Lower lobe of right lung (tissue), 2 donors: ENCODE results near the gene BPIFB2. TPM values are rescaled to one million over a fixed set of nuclear protein-coding genes. Genes with fewer than 3 reads are reported as not detected.
A peak's percentile ranks its signal among the peaks of the same experiment; 100 is the strongest.

Source experiments
- ATAC-seq, 2 donors: fragments of 200-7000 bp; cut with Tn5 transposase; one replicate each; pipeline ENCODE4 v1.9.1; 2020 to 2022; ENCODE audit warnings: mild to moderate bottlenecking in 2 of 2, moderate library complexity in 2 of 2
- DNase-seq: peaks from one replicate; pipeline ENCODE4 v3.0.0-alpha.2; 2020
- H3K27ac ChIP-seq: fragments of 200-600 bp; one replicate; pipeline ENCODE4 v1.8.0; 2022
- H3K27me3 ChIP-seq: fragments of 200-600 bp; one replicate; pipeline ENCODE4 v1.8.0; 2022; ENCODE audit warnings: low read depth
- H3K36me3 ChIP-seq: fragments of 200-600 bp; one replicate; pipeline ENCODE4 v1.8.0; 2022; ENCODE audit warnings: mild to moderate bottlenecking
- H3K4me1 ChIP-seq: fragments of 200-600 bp; one replicate; pipeline ENCODE4 v1.8.0; 2022
- H3K4me3 ChIP-seq: fragments of 200-600 bp; one replicate; pipeline ENCODE4 v1.8.0; 2022; ENCODE audit warnings: mild to moderate bottlenecking
- H3K9me3 ChIP-seq: fragments of 200-600 bp; one replicate; pipeline ENCODE4 v1.8.0; 2022
- CTCF ChIP-seq: fragments of 200-600 bp; IDR thresholded peaks from one replicate; pipeline ENCODE4 v1.8.0; 2022; ENCODE audit warnings: antibody characterized with exemption, mild to moderate bottlenecking
- intact Hi-C: fragments of 100-400 bp; cut with DNase I; formaldehyde crosslinking; loops from one replicate; pipeline ENCODE4 v1.11.0; 2022
- long read RNA-seq: library from polyadenylated mRNA; unstranded; transcript quantifications from one replicate; pipeline ENCODE4 v2.0.0, GENCODE V29; 2021
- total RNA-seq: library from RNA; stranded (reverse); fragmentation: NEBNext Ultra II Directional; extraction: Animal tissue kit (Norgen Biotek cat#: 25700); gene quantifications from one replicate; pipeline ENCODE4 v1.2.1, GENCODE V29; 2021
- donor health status: DM: no; HTN: yes; CAD: no; lungs with severe emphysema.

BPIFB2 gene
- 0.21 TPM for total RNA-seq
- long read RNA-seq, partial matches to known transcripts: 0 of 1 reads
- long read RNA-seq, other reads (novel, unspliced or antisense): 1 of 1 reads

GRCh38 chr20:33007376-33008335 lies at the start of gene BPIFB2:
TSS of gene BPIFB2 (plus strand) at chr20:33007704. CDS start at chr20:33008575, 871 bp downstream.
- Histone ChIP-seq H3K27me3 (no peaks in the 10 kb centered on the region), H3K36me3 (no peaks in the 10 kb centered on the region), H3K9me3 (peaks cover 5% of the 10 kb centered on the region), H3K4me3 (no peak within 1 kb of the TSS), H3K4me1 (no peaks in the 10 kb centered on the region), H3K27ac (no peak within 1 kb of the TSS)
- intact Hi-C loops: no loop called here
- no peak for DNase-seq
- ATAC-seq: no peak
- TF ChIP-seq CTCF: no peak

- Histone ChIP-seq H3K4me1 (no peaks in the 10 kb centered on the region), H3K36me3 (no peaks in the 10 kb centered on the region), H3K4me3 (no peak overlapping the region), H3K27ac (no peak overlapping the region), H3K27me3 (peaks cover 5% of the 10 kb centered on the region), H3K9me3 (peaks cover 9% of the 10 kb centered on the region)
- intact Hi-C loops: no loop called here
- no peak for TF ChIP-seq CTCF
- DNase-seq (no peak), ATAC-seq (no peak)
Measured at GRCh38 chr20:32958574-32958973, 48.9 kb upstream of the BPIFB2 start.

GRCh38 chr20:32959351-32960221 lies 47.9 kb upstream of the BPIFB2 start:
- Histone ChIP-seq H3K9me3 (peaks cover 9% of the 10 kb centered on the region), H3K36me3 (no peaks in the 10 kb centered on the region), H3K27me3 (peaks cover 6% of the 10 kb centered on the region), H3K4me1 (no peaks in the 10 kb centered on the region), H3K4me3 (no peak overlapping the region), H3K27ac (no peak overlapping the region)
- intact Hi-C loops: no loop called here
- no peak for ATAC-seq
- DNase-seq: no peak
- no peak for TF ChIP-seq CTCF

- DNase-seq: no peak
- H3K4me3 ChIP-seq: no peak overlapping the region
- peak in 1 of 2 donors; percentile 11 for ATAC-seq
- peaks cover 9% of the 10 kb centered on the region for H3K9me3 ChIP-seq
- intact Hi-C loops: no loop called here
- peaks cover 6% of the 10 kb centered on the region for H3K27me3 ChIP-seq
- no peaks in the 10 kb centered on the region for H3K4me1 ChIP-seq
- no peak for TF ChIP-seq CTCF
- H3K27ac ChIP-seq: no peak overlapping the region
- no peaks in the 10 kb centered on the region for H3K36me3 ChIP-seq
Measured at GRCh38 chr20:32960222-32960518, 47.3 kb upstream of the BPIFB2 start.

GRCh38 chr20:32960849-32961731 lies 46.4 kb upstream of the BPIFB2 start:
- Histone ChIP-seq H3K4me1 (no peaks in the 10 kb centered on the region), H3K27ac (no peak overlapping the region), H3K9me3 (peaks cover 8% of the 10 kb centered on the region), H3K4me3 (no peak overlapping the region), H3K27me3 (peaks cover 6% of the 10 kb centered on the region), H3K36me3 (no peaks in the 10 kb centered on the region)
- ATAC-seq (no peak), DNase-seq (no peak)
- TF ChIP-seq CTCF: no peak
- intact Hi-C loops: no loop called here
